ENCODE results near the gene LGALS9. TPM values are rescaled to one million over a fixed set of nuclear protein-coding genes. Genes with fewer than 3 reads are reported as not detected.
"Not testable (repeated sequence)": the region's sequence is repeated elsewhere in the genome, so short reads cannot be mapped to it uniquely, and the experiment has no call there.

Gene LGALS9
- total RNA-seq, 1 experiment from 2014 or later: not detected

- DNase-seq (ENCODE audit: low read depth, low spot score): no peak
- in situ Hi-C loops (cut with HindIII; ENCODE audit: low pct_unique_long_range_greater_than_20kb, low sequenced_read_pairs): no loop called here
Measured at GRCh38 chr17:27660436-27660835, 29.4 kb downstream of the LGALS9 start.

DNA sequence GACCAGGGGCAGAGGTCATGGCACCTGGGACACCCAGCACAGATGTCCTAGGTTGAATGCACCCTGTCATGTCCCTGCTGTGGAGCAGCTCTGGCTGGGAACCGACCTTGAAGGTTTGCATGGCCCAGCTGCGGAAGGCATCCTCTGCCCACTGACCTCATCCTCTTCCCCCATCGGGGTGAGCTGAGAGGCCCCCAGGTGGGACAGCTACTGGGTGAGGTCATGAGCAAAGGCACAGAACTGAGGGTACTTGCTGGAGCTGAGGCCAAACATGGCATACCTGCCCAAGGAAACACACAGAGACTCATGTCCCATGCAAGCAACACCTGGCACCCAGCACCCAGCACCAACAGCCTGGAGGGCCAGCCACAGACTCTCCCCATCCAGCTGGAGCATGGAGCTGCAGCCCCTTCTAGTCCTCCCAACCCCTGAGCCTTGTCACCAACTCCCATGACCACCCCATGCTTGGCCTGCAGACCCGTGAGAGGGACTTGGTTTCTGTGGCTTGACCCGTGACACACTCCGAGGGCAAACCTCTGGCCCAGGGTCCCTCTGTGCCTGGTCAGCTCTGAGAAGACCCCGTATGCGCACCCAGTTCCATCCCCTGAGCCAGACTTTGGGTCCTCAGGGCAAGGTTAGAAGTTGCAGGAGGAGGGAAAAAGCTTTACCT lies 33.1 kb downstream of the LGALS9 start:
- no peak for DNase-seq (ENCODE audit: low read depth, low spot score)
- in situ Hi-C loops (cut with HindIII; ENCODE audit: low pct_unique_long_range_greater_than_20kb, low sequenced_read_pairs): no loop called here

GRCh38 chr17:27664606-27664965 lies 33.6 kb downstream of the LGALS9 start:
- DNase-seq (ENCODE audit: low read depth, low spot score): no peak
- in situ Hi-C loops (cut with HindIII; ENCODE audit: low pct_unique_long_range_greater_than_20kb, low sequenced_read_pairs): no loop called here

GRCh38 chr17:27665549-27665948 lies 34.6 kb downstream of the LGALS9 start:
- in situ Hi-C loops (cut with HindIII; ENCODE audit: low pct_unique_long_range_greater_than_20kb, low sequenced_read_pairs): no loop called here
- DNase-seq (ENCODE audit: low read depth, low spot score): no peak

GRCh38 chr17:27666270-27666669 lies 35.3 kb downstream of the LGALS9 start:
- DNase-seq (ENCODE audit: low read depth, low spot score); in situ Hi-C loops (cut with HindIII; ENCODE audit: low pct_unique_long_range_greater_than_20kb, low sequenced_read_pairs): not testable (repeated sequence)

DNA sequence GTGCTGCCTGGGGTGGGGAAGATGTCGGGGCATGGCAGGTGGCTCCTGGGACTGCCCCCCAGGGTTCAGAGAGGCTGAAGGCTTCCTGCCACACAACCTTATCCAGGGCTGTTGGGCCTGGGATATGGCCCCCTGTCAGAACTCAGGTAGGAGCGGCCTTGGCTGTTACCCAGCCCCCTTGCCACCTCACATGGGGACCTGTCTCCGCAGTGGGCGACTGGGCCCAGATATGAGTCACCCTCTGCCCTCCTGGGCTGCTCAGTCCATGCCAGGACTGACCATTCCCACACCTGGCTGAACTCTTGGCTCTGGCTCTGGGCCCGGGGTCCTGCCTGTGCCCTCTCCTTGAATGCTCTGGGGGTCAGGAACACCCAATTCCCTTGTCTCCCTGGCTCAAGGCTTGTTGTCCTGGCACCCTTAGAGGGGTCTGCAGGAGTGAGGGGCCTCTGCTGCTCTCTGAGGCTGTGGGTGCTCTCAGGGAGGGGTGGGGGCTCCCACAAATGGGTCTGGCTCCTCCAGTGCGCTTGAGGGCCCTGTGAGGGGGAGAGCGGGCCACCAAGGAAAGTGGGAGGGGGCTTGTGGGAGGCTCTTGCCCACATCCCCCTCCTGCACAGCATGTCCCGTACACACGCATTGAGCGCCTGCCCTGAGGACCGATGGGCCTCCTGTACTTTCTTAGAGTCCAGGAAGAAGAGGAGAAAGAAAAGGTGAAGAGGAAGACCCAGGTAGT lies 36.0 kb downstream of the LGALS9 start:
- in situ Hi-C loops (cut with HindIII; ENCODE audit: low pct_unique_long_range_greater_than_20kb, low sequenced_read_pairs): no loop called here
- DNase-seq (ENCODE audit: low read depth, low spot score): no peak

GRCh38 chr17:27667656-27668487 lies 36.9 kb downstream of the LGALS9 start:
- DNase-seq (ENCODE audit: low read depth, low spot score): no peak
- in situ Hi-C loops (cut with HindIII; ENCODE audit: low pct_unique_long_range_greater_than_20kb, low sequenced_read_pairs): no loop called here

DNA sequence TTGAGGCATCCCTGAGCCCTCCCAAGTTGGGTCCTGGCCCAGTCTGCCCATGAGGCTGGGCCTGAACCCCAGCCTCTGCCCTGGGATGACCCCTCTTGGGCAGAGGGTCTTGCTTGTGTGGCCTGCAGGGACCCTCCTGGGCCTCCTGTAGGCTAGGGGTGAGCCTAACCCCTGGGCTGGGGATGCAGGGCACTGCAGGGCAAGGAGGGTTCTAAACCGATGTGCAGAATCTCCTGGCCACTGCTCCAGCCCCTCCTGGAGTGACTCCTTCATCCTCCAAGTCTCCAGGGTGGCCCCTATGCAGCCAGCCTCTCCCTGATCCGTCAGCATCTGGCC lies 37.5 kb downstream of the LGALS9 start:
- DNase-seq (ENCODE audit: low read depth, low spot score): no peak
- in situ Hi-C loops (cut with HindIII; ENCODE audit: low pct_unique_long_range_greater_than_20kb, low sequenced_read_pairs): no loop called here

GRCh38 chr17:27669136-27669535 lies 38.1 kb downstream of the LGALS9 start:
- no peak for DNase-seq (ENCODE audit: low read depth, low spot score)
- in situ Hi-C loops (cut with HindIII; ENCODE audit: low pct_unique_long_range_greater_than_20kb, low sequenced_read_pairs): no loop called here

DNA sequence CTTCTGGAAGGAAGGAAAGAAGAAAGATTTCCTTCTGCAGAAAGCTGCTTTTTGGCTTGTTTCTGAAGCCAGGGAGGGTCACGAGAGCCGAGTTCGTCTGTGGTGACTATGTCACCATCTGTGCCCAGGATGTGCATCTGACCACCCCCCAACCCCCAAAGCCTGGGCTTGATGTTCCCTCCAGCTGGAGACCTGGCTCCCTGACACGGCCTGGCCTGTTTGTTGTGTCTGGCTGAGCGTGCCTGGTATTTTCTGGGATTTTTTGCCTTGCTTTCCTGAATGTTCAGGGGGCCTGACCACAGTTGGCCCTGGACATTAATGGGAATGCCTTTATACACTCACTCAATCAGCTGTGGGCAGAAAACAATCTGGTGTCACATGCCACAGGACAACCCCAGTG lies 38.9 kb downstream of the LGALS9 start:
- in situ Hi-C loops (cut with HindIII; ENCODE audit: low pct_unique_long_range_greater_than_20kb, low sequenced_read_pairs): no loop called here
- DNase-seq (ENCODE audit: low read depth, low spot score): no peak

GRCh38 chr17:27670791-27671590 lies 40.0 kb downstream of the LGALS9 start:
- no peak for DNase-seq (ENCODE audit: low read depth, low spot score)
- in situ Hi-C loops (cut with HindIII; ENCODE audit: low pct_unique_long_range_greater_than_20kb, low sequenced_read_pairs): no loop called here

DNA sequence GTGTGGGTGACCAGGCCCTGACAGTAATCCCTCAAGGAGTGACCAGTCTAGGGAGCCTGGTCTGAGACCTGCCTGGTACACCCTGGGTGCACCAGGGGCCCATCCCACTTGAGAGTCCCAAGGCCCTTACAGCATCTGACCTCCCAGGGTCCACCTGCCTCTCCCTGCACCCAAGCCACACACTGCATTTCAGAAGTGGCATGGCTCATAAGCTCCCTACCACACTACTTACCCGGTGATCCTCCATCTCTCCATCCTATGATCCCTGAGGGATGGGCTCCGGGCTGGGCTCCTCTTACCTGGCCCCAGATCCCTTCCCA lies 40.6 kb downstream of the LGALS9 start:
- DNase-seq (ENCODE audit: low read depth, low spot score): no peak
- in situ Hi-C loops (cut with HindIII; ENCODE audit: low pct_unique_long_range_greater_than_20kb, low sequenced_read_pairs): no loop called here

GRCh38 chr17:27671977-27672480 lies 41.0 kb downstream of the LGALS9 start:
- in situ Hi-C loops (cut with HindIII; ENCODE audit: low pct_unique_long_range_greater_than_20kb, low sequenced_read_pairs); DNase-seq (ENCODE audit: low read depth, low spot score): not testable (repeated sequence)

- in situ Hi-C loops (cut with HindIII; ENCODE audit: low pct_unique_long_range_greater_than_20kb, low sequenced_read_pairs): no loop called here
- no peak for DNase-seq (ENCODE audit: low read depth, low spot score)
Measured at GRCh38 chr17:27674335-27674734, 43.3 kb downstream of the LGALS9 start.

DNA sequence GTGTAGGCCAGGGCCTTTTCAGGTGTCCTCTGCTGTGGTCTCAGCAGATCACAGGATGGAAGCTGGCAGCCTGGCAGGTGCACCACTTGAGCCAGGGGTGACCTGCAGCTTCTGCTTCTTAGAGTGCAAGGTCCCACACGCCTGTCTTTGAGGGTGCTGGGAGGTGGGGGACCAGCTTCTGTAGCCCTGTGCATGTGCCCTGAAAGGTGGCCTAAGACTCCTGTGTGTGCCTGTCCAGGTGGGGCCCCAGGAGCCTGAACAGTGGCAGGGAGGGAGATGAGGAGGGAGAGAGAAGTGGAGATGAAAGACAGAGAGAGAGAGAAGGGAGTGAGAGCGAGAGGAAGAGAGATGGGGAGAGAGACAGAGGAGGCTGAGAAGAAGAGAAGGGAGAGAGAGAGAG lies 46.2 kb downstream of the LGALS9 start:
- in situ Hi-C loops (cut with HindIII; ENCODE audit: low pct_unique_long_range_greater_than_20kb, low sequenced_read_pairs): no loop called here
- no peak for DNase-seq (ENCODE audit: low read depth, low spot score)

DNA sequence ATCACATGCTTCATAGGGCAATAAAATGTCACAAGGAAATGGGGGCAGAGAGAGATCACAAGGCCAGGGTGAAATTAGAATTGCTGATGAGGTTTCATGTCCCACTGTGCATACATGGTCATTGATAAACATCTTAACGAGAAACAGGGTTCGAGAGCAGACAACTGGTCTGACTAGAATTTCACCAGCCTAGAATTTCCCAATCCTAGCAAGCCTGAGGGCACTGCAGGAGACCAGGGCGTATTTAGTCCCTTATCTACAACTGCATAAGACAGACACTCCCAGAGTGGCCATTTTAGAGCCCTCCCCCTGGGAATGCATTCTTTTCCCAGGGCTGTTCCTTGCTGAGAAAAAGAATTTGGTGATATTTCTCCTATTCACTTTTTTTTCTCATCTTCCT lies 55.3 kb downstream of the LGALS9 start:
- in situ Hi-C loops (cut with HindIII; ENCODE audit: low pct_unique_long_range_greater_than_20kb, low sequenced_read_pairs); DNase-seq (ENCODE audit: low read depth, low spot score): not testable (repeated sequence)

DNA sequence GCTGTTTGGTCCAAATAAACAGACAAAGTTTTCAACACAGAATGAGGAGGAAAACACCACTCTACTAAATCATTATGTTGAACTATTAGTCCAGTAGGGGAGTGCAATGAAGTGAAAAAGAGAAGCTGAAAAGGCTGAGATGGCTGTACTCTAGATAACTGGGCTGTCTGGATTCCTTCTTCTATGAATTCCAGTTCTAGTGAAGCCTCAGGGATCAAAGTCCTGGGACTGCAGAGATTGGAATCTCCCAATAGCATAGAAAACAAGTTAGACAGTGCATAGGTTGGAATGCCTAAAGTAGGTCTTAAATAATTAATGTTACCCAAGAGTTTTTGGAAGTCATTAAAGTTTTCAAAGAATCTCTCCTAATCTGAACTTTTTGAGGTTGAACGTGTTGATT lies 59.9 kb downstream of the LGALS9 start:
- DNase-seq (ENCODE audit: low read depth, low spot score): no peak
- in situ Hi-C loops (cut with HindIII; ENCODE audit: low pct_unique_long_range_greater_than_20kb, low sequenced_read_pairs): no loop called here

DNA sequence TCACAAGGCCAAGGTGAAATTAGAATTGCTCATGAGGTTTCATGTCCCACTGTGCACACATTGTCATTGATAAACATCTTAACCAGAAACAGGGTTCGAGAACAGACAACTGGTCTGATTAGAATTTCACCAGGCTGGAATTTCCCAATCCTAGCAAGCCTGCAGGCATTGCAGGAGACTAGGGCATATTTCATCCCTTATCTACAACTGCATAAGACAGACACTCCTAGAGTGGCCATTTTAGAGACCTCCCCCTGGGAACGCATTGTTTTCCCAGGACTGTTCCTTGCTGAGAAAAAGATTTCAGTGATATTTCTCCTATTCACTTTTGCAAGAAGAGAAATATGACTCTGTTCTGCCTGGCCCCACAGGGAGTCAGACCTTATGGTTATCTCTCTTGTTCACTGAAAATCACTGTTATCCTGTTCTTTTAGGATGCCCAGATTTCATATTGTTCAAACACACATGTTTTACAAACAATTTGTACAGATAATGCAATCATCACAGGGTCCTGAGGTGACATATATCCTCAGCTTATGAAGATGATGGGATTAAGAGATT lies 64.3 kb downstream of the LGALS9 start:
- DNase-seq (ENCODE audit: low read depth, low spot score); in situ Hi-C loops (cut with HindIII; ENCODE audit: low pct_unique_long_range_greater_than_20kb, low sequenced_read_pairs): not testable (repeated sequence)

Measured in SK-MEL-5 (cell line).